ENCODE data around the gene MAST4.

MAST4 gene

DNA sequence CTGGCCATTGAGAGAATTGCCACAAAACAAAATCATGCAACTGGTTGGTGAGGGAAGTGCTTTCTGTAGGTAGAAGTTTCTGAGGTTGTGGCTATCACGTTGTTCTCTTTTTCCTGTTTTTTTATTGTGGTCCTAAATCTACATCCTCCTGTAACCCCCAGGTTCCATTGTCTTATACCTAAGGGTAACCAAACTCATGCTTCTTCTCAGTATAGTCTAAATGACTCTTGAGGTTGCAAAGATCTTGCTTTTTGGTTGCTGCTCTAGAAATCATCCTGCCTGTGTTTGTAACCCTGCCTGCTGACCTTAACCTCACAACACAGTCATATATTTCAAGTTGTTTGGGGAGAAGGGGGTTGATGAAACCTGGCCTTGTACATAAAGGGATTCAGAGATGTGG is 327.3 kb downstream of the MAST4 start:
- DNase-seq: no peak

DNA sequence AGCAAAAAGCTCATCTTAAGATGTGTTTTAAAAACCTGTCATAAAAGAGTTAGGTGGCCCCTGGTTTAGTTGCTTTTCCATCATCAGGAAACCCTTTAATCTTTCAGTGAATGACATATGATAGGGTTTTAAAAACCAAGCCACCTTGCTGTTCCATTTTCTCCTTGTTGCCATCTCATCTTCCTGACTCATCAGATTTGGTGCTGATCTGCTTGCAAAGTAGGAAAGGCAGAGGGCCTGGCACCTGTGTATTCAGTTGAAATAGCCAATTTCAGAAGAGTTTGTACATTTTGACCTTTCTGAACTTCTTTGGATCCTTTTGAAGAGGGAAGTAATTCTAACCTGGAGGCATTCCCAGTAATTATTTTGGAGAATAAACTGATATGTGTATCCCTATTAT is 327.7 kb downstream of the MAST4 start:
- DNase-seq: no peak

DNA sequence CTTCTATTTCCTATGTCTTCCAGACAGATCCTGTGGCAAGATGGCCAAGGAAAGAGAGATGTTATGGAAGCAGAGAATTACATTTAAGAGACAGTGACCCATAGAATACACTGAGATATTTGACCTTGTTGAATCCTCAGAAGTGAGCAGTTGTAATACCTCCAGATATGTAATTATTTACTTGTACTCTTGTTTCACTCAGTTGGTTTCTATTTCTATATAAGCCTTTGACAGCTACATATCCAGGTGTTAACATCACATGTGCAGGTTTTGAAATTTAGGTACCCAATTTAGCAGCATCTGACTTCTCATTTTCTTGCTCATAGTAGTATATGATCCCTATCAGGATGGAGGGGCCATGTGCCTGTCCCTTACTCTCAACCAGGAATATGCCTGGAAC is 330.9 kb downstream of the MAST4 start:
- no peak for DNase-seq

DNA sequence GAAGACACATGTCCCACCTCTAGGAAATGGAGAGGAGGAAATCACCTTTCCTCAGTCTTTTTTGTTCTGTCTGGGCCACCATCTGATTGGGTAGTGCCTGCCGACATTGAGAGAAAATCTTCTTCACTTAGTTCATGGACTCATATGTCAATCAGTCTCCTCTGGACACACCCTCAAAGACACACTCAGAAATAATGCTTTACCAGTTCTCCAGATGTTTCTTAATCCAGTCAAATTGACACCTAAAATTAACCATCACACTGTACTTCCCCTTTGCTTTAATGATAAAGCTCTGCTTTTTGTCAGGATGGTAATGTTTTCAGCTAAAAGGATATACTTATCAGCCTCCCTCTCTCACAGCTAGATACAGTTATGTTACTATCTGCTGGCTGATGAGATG is 333.1 kb downstream of the MAST4 start:
- DNase-seq: no peak

DNA sequence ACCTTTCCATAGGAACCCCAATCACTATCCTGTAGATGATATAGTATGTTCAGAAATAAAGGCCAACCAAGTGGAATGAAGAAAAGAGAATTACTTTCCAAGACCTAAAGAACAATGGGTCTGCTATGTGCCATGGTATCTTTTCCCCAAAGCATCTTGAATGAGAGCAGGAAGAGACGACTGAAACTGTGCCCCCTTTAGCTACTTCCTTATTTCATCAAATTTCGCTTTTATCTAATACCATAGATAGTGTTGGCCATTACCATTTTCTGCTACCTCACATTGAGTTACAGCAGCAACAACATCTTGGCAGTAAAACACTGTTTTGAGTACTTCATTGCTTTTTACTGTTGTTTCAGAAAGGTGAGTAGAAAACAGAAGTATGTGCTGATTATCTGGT is 333.8 kb downstream of the MAST4 start:
- DNase-seq: no peak

DNA sequence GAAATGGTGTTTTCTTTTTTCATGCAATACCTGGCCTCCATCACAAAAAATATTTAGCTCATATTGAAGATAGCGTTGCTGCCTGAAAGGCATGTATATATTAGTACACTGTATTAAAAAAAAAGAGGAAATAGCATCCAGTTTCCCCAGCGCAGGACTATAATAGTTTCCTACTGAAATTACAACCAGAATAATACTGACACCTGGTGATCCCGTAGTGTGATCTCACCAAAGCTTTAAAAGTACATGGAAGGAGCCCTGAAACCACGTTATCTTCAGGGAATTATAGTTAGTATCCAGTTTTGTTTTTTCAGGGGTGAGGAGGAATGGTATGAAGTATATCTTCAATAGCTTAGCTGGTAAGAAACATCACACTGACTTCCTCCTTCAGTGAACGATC is 335.5 kb downstream of the MAST4 start:
- no peak for DNase-seq

DNA sequence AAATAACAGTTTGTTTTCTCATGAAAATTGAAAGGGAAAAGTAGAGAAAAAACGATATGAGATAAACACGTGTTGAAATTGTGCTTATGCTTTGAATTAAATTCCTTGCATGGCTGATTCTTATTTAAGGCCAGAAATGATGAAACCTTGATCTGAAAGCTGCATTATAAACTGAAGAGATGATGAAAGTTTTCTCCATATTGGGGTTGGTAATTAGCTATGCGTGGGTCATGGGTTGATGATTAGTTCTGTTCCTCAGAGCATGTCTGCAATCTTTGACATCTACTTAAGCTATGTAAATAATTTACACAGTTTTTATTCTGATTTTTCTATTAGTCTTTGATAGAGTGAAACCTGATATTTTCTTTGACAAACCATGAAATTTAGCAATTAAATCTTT is 336.3 kb downstream of the MAST4 start:
- no peak for DNase-seq

DNA sequence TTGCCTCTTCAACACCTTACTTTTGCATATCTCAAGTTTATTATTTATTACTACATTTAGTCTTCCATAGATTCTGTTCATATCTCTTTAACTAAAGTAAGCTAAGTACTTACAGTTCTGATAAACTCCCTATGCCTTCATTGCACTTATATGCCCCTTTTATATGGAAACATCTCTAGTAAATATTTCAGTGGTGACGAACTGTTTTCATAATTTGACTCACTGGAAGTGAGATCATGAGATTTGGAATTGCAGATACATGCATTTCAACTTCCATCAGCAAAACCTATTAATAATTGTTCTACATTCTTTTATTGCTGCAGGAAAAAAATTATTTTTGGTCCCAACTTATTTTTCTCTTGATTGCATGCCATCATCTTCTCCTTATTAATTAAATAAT is 336.9 kb downstream of the MAST4 start:
- no peak for DNase-seq

DNA sequence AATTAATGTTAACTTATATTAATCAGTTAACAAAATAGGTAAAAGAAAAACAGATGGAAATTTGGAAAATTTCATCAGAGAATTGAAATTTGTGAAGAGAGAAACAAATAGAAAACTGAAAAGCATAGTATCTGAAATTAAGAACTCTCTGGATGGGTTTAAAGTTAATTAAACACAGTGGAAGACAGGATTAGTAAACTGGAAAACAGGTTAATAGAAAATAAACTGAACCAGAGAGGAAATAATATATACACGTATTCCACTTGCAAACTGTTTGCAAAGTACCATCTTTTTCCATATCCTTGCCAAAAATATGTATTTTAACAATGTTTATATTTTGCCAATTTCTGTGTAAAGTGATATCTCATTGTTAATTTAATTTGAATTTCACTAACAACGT is 342.9 kb downstream of the MAST4 start:
- no peak for DNase-seq

DNA sequence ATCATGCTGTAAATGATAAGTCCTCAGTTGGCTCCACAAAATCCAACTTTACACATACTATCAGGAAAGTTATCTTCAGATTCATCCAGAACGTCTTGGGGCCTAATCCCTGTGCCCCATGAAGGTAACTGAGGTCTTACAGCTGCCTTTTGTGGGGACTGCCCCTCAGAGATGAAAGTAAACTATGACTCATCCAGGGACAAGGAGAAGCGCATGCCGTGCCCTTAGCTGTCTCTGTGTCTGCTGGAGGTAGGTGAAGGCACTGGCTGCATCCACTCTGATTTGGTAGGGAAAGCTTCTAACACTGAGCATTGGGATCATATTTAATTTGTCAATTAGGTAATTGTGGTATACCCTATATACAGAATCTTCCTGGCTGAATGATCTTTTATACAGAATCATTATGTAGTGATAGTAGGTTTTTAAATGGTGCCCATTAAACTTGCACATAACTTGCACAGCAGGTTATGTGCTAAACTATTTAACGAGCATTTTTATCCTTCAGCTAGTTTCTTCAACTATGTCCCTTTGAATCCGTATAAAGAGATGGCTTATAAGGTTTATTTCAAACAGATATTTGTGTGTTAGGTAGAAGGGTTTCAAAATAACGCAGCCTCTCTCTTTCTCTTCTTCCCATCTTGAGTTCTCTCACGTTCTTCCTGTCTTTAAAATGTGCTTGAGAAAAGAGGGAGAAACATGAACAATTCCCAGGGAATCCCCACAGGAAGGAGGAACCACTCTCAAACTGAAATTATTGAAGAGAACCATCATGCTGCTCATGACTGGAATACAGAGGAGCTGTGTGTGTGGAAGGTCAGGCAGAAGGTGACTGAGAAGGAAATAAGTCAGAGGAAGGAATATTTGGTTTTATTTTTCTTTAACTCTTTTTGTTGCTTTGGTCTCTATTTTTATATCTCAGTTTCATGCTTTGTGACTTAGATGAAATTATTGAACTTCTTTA is 349.5 kb downstream of the MAST4 start:
- no peak for DNase-seq

DNA sequence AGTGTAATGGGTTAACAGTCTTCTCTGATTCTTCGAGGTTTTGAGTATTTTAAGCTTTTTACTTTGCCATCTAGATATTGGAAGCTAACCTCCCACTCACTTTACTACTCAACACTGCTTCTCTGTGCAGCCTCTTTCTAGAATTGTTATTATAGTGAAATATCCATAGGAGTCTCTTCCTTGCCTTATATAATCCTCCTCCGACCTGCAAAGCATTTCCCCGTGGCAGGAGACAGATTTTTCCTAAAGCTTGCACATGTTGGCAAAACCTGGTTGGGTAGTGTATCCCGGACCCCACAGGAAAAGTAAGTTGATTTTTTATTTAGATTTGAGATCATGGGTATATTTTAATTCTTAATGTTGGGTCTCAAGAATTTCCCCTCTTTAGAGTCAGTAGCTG is 351.3 kb downstream of the MAST4 start:
- no peak for DNase-seq

DNA sequence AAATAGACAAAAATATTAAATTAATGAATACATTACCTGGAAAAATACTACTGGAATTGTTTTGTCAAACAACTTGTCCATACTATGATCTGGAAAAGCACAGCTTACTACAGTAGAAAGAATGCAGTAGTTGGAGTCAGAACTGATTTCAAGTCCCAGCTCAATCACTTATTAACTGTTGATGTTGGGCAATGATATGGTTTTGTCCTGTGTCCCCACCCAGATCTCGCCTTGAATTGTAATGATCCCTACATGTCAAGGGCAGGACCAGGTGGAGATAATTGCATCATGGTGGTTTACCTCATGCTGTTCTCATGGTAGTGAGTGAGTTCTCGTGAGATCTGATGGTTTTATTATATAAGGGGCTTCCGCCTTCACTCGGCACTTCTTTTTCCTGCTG is 352.9 kb downstream of the MAST4 start:
- DNase-seq: no peak

DNA sequence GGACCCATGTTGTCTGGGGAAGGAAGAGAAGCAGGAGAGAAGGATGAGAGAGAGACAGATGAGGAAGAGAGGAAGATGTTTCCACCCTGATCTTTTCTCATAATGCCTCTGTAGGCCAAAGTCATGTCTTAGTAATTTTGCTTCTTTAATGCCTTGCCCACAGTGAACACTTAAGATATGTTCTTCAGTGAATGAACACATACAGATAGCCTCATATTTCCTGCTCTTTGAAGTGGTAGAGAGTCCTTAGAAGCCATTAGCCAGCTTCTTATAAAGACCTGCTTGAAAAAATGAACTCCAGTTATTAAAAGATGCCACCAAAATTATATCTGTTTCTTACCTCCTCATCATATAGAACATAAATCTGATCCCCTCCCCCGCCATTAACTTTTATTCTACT is 356.0 kb downstream of the MAST4 start:
- DNase-seq: no peak

DNA sequence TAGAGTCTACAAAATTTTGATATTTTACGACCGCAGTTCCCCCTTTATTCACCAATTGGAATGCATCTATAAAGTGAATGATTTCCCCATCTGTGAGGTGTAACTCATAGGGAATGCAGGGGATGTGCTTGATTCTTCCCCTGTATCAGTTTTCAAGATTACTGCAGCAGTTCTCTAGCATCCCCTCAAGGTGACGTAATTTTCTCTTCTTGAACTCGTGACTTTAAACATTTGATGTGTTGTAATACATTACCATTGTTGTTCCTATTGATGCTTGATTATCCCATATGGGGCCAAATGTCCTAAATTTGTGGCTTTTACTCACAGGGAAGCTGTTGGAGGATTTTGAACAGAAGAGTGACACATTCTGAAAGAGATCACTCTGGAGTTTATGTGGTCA is 360.2 kb downstream of the MAST4 start:
- no peak for DNase-seq

DNA sequence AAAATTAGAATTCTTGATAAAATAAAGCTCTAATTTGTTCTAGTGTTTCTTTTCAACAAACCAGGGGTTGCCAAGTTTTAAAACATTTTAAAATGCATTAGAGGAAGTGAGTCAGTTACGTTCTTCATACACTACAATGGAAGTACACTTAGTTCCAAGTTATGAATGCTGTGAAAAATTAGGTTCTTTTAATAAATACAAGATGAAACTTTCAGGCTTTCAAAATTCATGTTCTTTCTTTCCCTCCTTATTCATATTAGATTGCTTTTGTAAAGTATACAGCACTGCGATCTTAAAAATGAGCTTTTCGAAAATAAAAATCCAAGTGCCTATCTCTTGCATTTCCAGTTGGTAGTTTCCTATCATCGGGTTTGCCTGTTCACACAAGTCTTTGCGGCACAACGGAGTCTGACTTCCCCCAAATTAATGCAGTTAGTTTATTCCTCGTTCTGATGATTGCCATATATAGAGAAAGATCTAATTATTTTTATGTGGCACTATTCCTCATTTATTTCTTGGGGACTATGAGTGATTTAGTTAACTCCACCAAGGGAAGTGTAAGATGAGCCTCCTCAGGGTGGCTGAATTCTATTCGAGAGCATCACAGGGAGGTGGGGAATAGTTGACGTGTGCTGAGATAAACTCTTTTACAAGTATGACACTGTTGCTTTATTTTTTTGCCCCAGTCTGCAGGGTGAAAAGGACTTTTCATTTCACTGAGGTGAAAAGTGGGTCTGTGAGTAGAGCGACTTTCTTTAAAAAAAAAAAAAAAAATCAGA is 362.2 kb downstream of the MAST4 start:
- DNase-seq: no peak

DNA sequence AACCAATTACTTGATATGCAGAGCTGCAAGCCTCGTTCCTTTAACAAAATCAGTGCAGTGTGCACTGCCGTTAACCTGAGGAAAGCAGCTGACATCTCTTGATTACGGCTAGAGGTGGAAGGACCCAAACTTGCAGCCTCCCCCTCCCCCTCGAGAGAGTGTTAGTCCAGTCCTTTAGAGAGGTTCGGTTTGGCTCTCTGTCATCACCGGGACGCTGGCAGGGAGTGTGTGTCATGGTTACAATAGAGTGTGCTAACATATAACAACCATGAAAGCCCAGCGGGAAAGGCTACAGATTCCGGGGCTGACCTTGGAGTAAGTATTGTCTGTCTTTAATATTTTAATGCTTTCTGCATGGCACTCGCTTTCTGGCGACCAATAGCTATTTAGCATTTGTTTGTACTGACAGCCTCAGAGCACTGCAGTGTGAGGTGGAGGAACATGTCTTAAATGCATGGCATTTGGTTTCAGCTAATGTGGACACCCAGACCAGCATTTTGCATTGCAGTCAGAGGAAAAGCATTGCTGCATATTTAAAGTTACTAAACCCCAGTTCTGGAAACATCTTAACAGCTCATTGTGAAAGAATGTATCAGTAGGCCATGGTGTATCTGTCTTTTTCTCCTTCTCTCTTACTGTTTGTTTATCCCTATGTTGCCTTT is 362.9 kb downstream of the MAST4 start:
- no peak for DNase-seq

DNA sequence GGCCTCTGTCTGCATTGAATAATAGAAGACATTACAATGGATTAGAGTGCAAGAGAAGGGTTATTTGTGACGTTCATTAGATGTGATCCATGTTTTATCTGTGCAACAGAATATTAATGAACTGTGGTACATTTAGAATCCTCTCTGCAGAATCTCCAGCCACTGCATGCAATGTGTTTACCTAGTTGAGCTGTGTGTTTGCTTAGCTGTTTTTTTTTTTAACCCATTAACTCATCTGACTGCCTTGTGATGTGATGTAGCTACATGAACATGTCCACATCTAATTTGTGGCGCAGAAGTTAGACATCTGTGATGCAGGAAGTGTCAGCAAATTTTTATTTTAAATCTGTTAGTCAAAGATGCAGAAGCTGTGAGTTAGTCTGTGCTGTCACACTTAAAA is 363.5 kb downstream of the MAST4 start:
- DNase-seq: no peak

DNA sequence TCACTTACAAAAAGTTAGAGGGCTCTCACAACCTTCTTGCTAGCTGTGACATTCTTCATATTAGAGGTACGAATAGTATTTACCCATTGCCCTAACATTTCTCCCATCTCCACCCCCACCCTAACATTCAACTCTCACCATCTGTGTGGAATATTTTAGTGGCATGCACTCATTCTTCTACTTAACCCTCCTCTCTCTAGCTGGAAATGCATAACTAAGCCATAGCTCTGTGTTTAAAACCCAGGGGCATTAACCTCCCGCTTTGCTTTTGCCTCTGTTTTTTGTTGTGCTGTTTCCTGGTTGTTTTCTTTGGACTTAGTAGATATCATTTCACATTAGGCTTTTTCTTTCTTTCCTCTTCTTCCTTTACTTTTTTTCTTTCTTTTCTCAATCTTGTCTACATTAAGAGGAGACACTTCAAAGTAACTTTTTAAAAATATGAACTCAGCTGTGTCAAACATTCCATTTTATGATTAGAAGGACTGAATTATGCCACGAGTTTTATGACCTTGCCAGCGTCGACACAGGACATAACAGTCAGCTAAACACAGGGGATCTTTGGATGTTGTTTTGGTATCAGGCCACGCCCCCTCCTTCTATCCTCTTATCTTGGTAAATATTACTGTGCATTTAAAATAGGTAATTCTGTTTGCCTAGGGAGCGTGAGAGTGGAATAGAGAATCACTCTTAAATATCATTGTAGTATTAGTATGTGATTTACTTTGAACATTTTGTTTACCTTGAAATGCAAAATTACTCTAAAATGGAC is 364.4 kb downstream of the MAST4 start:
- no peak for DNase-seq

DNA sequence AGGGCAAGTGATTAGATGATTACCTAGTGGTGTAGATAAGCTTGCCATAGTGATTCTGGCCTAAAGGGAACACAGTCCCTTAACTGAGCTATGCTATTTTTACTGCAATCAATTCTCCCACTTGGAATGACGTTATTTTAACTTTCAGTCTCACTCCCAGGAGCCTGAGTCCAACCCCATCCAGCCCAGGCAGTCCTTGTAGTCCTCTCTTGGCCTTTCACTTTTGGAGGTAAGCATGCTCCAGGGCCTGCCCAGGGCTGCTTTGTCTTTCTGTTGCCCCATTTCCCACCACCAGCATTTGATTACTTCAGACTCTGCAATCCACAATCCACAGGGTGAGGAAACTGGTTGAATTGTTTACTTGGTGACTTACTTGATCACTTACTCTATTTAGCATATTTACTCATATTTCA is 367.4 kb downstream of the MAST4 start:
- DNase-seq: no peak

DNA sequence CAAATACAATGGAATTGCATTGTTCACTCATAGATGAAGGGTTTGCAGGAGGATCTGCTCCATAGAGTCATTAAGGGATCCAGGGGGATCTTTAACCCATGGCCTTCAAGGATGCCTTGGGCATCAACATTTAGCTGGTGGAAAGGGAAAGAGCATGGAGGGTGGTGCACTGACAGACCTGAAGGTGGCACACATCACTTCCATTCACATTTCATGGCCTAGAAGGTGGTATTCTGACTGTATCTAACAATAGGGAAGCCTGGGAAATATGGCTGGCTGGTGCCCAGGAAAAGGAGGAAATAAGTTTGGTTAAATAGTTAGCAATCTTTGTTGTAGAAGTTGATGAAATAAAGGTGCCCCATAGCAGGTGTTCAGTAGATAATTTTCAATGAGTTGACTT is 370.2 kb downstream of the MAST4 start:
- no peak for DNase-seq

DNA sequence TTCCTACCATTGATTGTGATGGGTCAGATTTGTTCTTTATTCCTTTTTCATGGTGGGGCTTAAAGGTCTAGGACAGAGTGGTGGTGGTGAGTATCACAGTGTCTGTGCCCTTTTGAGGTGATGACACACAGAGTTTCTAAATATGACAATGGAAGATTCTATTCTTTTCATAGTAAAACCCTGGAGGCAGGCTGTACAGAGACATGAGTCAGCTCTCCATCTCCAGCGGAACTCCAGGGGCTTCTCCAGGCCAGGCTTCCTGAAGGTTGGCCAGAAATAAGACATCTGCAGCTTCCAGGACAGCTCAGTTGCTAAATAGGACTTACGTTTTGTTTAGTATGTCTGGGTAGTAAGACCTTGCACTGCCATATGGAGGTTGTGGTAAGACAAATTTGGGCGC is 370.9 kb downstream of the MAST4 start:
- DNase-seq: no peak

DNA sequence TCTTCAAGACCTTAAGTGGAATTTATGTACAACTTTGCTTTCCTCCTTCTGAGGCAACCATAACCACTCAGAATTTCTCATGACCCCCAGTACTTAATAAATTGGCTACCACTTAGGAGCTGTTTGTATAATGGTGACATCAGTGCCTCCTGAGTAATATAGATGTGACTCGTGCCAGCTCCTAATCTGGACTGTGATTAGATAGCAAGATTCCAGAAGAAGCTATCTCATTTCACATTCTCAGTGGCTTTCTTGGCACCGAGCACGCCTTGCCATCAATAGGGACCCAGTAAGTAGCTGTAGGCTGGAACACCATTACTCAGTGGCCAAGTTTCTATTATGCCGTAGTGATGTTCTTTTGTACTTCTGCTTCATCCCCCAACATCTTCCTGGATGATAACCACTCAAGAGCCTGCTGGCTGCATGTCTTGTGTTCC is 371.7 kb downstream of the MAST4 start:
- no peak for DNase-seq

DNA sequence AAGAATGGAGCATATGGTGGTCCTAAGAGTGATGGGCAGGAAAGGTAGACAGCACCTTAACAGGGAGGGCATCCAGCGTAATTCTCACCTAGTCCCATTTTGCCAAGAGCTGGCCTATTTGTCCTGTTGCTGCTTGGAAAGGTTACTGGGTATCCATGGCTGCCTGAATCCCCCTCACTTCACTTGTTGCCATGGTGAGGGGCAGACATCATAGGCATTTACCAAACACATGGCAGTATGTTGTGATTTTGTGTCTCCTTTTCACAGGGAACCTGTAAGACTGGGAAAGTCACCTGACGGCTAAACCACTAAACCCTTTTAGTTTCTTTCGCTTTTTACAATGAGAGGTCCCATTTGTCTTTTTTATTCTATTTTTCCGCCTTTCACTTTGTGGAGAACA is 373.3 kb downstream of the MAST4 start:
- no peak for DNase-seq

Measured in stimulated activated CD4-positive, alpha-beta T cell treated with anti-CD3 and anti-CD28 coated beads, Interleukin-2, amount 100 ng/mL, for 48 hours (primary cell).